GDM1 (cell line): ENCODE data around the gene TRIM45.
"Not testable (repeated sequence)": the region's sequence is repeated elsewhere in the genome, so short reads cannot be mapped to it uniquely, and the experiment has no call there.

Experiments used
- DNase-seq: peaks from one replicate; lab custom pipeline; 2025; lab: John Stamatoyannopoulos, UW

Gene TRIM45

DNA sequence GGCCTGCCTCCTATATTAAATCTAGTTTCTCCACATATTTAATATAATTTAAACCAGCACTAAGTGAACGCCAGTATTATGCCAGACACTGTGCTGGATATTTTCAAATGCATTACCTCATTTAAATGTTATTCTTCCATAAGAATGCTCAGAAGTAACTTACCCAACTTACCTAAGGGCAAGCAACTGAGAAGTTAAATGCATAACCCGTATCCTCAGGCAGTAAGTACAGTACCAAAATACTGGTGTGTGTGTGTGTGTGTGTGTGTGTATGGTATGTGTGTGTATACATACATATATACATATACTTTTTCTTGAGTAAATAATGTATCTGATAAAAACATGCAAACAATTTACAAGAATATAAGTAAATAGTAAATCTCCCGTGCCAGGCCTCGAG is 9.0 kb upstream of the TRIM45 start:
- DNase-seq, result no peak

DNA sequence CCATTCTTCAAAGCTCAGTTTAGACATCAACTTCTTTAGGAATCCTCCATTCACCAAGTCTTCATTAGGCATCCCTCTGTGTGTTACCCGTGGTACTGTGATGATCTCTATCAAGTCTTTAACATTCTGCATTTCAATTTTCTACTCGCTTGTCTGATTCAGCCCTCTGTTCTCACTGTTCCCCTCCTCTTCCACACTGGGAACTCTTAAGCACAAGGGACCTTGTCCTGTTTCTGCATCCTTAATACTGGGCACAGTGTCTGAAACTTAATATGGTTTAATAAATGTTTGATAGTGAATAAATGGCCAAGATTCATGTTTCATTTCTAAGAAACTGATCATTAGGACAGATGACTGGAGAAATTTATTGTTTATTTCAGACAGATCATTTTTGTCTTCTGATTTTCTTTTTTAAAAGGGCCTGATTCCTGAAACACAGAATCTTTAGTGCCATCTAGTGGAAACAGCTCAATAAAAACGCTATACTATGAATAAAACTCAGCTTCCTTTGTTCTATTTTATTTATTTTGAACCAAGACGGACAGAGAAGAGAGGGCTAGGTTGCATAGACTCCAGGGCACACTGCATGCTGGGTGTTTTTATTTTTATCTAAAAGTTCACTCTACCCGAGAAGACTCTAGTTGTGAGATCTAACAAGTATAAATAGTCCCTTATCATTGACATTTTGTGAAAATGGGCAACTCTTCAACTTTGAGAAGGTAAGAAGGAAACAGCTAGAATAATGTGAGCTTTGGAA is 7.0 kb upstream of the TRIM45 start:
- DNase-seq, result no peak

DNA sequence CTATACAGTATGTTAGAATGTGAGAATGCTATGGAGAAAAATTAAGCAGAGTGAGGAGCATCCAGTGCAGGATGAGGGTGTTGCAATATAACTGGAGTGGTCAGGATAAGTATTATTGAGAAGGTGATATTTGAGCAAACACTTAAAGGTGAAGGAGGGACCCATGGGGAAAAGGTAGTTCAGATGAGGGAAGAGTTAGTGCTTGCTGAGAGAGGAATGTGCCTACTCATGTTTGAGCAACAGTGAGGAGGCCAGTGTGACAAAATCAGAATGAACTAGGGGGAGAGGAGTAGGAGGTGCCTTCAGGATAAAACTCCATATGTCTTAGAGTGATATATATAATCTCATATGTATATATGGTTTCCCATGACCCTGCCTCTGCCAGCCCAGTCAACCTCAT is 6.2 kb upstream of the TRIM45 start:
- no peak for DNase-seq

DNA sequence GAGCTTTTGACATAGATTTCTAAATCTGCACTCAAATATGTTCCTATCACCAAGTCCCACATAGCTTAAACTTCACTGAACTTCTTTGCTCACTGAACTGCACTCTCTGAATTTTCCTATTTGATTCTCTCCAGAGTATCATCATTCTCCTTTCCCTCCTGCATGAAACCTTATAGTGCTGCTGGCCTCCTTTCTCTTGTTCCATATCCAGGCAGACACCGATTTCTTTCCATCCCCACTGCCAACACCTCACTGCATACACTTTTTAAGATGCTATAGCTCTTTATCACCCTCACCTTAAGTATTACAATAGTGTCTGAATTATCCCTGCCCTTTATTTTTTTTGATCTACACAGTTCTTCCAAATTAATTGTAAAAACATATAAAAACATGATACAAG is 3.1 kb upstream of the TRIM45 start:
- no peak for DNase-seq

DNA sequence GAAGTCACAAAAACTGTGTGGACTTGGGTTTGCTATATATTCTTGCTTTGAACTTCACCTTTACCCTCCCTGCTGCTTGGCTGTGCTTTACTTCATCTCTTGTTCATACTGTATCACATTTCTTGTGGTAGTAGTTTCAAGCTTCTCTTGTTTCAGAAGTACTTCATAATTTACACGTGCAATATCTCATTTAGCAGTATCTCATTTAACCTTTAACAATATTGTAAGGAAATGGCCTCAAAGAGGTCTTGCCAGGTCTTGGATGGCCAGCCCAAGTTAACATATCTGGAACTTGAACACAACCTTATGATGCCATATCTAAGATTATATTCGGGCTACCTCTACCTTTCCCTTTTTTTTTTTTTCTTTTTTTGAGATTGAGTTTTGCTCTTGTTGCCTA is 1.7 kb upstream of the TRIM45 start:
- no peak for DNase-seq

DNA sequence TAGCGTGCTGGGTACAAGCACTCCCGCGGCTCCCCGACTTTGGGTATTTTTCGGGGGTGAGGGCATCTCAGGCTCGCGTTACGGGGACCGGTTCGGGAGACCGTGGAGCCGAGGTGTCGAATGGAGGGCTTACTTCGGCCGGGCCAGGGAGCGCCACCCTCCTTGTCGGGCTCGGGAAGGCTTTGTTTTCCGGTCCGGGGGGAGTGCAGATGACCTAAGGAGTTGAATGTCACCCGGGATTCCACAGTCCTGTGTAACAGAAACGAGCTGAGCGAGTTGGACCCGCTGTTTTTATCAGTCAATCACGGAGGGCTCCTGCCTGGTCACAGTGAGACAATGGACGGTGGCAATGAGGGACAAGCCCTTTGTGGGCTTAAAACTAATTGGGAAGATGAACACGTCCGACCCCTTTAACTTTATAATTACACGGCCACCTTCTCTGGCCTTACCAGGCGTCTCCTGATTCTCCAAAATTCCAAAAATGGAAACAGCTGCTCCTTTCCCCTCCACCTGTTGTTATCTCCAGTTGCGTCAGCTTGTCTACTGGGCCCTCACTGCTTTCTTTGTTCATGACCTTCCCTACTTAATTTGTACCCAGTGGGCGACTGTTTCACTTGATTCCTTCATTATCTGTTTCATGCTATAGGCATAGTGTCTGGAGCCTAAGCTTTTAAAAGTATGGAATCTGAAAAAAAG is 929 bp upstream of the TRIM45 start:
- no peak for DNase-seq

DNA sequence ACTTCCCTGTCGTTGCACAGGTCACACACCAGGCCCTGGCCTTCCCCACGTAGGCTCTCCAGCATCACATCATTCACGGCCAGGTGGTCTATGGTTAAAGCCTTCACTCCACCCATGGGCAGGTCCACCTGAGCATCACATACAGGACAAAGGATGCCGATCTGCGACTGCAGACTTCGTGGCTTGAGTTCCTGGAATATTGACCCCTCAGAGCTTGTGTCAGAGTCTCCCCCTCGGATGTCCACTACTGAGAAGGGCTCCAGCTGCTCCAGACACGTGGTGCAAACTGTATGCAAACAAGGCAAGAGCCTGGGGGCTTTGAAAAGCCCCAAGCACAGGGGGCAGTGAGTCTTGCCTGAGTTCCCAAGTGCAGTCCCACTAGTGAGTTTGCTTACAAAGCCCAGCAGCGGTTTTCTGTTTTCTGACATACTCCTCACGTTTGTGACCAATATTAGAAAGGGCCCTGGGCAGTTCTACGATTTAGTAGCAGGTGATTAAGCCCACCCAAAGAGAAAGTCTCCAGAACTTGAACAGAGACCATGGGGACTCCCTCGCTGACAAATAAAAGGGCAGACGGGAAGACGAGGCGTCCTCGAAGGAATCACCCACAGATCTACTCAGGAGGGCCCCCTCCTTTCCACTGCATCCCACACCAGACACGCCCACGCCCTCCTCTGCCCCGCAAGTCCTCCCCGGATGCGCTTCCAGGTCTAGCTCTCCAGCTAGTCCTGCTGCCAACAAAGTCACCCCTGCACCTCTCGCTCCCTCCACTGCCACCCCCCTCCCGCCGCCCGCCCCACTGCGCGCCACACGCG is 568 bp downstream of the TRIM45 start:
- DNase-seq, result no peak

DNA sequence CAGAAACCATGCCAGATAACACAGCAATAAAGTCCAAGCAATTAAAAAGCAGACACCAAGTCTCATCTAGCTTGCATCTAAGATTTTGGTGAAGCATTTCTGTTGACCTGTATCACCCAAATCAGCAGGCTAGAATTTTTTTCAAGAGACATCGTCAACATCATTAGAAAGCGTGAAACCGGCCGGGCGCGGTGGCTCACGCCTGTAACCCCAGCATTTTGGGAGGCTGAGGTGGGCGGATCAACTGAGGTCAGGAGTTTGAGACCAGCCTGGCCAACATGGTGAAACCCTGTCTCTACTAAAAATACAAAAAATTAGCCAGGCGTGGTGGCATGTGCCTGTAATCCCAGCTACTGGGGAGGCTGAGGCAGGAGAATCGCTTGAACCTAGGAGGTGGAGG is 2.4 kb downstream of the TRIM45 start:
- DNase-seq, result not testable (repeated sequence)

DNA sequence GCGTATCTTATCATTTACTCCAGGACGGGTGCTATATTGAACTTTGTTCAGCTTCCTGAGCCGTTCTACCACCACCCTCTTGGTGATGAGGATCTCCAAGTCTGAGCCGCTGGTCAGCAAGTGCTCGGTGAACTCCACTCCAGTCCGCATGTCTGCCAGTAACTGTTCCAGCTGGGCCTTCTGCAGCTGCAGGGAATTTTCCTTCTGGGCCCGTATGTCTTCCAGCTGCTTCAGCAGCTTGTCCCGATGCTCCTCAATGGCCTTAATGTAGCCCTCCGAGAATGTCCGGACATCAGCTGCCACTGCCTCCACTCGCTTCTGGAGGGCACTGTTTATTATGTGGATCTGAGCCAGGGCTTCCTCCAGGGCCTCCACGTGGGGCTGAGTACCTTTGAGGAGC is 3.4 kb downstream of the TRIM45 start:
- DNase-seq, result no peak

DNA sequence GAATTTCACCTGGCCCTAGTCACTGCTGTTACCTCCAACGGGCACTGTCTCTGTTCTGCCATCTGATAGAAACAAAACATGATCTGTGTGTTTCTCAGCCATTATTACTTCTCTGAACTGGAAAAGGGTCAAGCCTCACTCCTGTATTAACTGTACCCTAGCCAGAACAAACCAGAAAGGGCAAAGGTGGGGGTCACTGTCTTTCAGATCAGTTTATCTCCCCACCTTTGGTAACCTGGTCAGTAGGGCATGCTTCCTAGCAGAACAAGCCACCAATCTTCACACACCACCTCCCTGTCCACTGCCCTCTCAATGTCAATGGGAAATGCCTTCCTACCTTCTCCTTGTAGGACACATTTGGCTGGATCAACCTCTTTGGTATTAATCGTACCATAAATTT is 3.9 kb downstream of the TRIM45 start:
- no peak for DNase-seq

DNA sequence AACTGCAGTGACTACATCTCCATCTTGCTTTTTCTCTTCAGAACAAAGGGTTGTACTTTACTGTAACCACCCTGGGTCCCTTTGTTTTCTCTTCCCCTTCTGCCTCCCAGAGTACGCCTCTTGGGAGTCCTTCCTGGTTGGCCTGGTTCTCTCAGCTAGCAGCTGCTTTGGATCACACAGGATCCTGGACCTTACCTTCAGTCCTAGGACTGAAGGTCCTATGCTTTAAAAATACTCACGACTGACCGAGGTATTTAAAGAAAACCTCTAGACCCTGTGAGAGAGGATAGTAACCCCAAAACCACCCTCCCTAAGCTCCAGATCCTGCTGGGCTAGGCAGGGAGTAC is 4.8 kb downstream of the TRIM45 start:
- DNase-seq, result no peak

DNA sequence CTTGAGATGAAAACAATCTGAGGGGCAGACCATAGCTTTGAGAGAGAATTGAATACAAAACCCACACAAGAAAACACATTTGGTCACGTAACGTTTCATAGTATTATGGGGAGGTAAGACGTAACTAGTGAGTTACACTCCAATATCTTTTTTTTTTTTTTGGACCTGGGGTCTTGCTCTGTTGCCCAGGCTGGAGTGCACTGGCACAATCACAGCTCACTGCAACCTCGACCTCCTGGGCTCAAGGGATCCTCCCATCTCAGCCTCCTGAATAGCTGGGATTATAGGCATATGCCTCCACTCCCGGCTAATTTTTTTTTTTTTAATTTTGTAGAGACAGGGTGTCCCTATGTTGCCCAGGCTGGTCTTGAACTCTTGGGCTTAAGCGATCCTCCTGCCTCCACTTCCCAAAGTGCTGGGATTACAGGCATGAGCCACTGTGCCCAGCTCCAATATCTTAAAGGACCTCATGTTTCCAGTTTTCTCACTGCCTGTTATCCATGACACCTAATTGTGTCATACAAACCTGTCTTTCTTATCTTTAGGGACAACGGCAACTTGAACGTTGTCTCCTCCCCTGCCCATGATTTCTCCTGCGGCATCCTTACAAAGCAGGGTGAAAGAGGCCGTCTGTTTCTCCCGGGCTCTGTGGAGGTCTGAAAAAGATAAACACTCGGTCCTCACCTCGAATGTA is 5.3 kb downstream of the TRIM45 start:
- DNase-seq, result no peak

DNA sequence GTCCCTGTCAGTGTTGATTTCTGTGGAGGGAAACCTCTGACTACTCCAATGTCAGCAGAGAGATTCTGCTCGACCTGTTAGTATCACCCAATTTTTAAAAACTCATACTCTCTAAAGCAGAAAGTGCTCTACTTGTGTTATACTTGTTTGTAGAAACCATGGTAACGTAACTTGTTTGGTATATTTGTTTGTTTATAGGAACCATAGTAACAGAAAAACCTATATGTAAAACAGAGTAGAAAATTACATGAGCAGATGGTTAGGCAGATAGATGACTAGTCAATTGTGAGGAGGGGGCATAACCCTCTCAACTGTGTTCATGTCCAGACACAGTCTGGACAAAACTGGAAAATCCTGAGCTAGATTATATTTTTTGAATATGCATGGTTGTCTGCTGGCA is 6.7 kb downstream of the TRIM45 start:
- DNase-seq, result no peak

DNA sequence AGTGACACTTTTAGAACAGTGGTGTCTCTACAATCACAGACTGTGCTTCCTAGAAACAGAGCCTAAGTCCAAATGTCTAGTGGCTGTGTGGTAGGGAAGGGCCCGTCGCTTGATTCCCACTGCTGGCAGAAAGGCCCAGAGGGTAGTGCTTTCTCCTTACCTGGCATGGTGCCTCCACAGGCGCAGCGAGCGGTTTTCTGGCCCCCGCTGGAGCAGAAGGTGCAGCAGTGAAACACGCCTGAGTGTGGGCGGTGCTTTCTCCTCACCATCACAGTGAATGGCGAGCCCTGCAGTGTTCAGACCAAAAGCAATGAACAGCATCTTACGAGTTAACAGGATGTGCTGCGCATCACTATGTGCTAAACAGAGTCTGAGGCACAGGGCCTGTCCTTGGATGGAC is 8.3 kb downstream of the TRIM45 start:
- no peak for DNase-seq

DNA sequence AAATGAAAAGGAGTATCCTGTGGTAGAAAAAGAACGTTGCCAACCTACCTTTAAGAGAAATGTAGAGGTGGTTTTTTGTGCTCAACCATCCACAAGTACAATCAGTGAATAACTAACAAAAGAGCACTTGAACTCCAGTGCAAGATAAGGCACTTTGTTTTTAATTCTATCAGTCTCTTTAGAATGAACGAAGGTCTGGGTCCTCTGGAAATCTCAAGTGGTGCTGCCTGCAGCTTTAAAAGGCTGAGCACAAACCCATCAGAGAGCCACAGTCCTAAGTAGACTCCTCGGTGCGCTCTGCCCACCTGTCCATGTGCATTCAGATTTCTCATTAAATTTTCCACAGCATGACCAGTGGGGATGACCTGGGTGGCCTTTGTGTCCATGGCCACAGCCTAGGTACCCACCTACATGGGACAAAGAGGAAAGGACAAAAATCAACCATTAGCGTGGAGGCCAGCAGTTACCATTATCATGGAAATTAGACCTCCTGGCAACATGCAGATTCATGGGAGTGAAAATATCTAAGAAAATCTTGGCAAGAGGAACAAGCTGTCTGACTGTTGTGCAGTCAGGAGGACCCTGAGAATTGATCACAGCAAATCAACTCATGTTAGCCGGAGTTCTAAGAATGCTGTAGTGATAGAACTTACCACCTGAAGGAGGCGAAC is 9.4 kb downstream of the TRIM45 start:
- no peak for DNase-seq

DNA sequence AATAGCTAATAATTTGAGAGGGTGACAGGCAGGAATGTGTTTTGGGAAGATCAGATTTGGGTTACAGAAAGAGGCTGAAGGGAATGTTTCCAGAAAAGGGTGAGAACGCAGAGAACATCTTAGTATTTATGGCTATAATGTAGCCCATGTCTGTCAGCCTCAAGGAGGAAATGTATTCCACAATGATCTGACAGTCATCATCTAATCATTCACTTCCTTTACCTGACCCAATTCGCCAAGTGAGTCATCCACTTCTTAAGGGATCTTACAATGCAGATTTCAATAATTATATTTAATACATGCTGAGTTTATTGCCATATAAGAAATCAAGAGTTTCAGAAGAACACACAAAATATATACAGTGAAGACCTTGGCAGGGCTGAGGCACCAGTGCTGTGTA is 10.8 kb downstream of the TRIM45 start:
- no peak for DNase-seq

DNA sequence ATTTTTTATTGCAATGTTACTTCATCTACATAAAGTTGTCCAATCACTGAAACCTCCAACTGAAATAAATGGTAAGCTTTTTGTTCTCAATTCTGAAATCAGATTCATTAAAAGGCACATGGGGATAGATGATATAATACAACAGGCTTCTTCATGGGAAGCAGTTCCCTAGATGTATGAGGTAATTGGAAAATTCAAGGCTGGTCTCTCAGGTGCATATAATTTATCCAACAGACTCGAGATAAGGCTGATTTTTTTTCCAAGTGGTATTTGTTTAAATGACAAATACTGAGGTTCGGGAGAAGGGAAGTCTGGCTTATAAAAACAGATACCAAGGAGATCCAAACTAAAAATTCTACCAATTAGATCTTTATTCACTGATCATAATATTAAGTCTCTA is 14.2 kb downstream of the TRIM45 start:
- no peak for DNase-seq

DNA sequence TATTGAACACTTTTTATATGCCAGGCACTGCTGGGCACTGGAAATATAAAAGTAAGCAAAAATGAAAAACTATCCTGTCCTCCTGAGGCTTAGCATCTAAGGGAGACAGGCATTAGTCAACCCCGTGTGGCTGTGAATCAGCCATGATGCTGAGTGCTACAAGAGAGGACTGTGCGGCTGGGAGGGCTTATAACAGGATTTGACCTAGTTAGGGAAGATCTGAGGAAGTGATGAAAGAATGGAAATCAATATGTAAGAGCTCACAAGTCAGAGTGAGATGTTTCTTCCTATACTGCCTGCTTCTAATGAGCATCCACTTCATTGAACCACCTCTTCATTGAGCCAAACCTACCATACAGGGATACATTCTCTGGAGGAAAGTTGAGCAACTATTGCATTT is 15.1 kb downstream of the TRIM45 start:
- no peak for DNase-seq

DNA sequence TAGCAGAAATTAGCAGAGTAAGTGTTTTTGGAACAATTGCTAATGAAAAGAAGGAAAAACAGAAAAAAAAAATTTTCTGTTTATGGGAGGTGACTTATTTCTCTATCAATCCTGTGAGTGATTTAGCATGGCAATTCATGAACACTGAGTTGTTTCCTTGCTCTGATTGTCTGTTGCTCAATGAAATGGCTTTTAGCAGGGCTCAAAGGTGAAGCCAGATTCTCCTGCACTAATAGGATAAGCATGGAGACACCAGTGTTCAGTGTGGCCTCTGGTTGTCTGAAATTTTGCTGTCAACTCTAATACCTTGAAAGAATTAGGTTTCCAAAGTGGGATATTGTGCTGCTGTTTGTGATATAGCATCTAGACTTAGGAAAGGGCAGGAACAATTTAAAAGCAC is 15.8 kb downstream of the TRIM45 start:
- DNase-seq, result no peak

DNA sequence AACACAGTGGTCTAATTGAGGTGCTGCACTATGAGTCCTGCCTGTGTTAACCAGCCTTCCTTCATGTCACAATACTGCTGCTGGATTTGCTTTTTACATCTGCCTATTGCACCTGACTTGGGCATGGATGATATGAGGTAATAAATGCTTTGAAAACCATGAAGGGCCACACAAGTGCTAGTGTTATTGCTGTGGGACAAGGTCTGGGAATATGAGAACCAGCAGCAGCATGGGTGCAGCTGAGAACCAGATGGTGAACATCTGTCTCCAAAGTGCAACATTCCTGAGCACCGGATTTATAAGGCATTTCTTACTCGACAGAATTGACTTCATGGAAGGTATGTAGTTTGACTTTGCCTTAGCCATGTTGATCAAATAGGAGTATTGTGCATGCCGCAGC is 16.6 kb downstream of the TRIM45 start:
- no peak for DNase-seq

DNA sequence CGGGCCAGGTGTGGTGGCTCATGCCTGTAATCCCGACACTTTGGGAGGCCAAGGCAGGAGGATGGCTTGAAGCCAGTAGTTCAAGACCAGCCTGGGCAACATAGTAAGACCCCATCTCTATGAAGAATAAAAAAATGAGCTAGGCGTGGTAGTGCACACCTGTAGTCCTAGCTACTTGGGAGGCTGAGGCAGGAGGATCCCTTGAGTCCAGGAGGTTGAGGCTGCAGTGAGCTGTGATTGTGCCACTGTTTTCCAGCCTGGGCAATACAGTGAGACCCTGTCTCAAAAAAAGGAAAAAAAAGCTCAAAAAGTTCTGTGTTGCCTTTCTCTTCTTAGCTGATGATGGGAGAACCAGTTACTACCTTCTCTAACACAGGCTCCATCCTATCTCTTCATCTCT is 19.7 kb downstream of the TRIM45 start:
- not testable (repeated sequence) for DNase-seq

DNA sequence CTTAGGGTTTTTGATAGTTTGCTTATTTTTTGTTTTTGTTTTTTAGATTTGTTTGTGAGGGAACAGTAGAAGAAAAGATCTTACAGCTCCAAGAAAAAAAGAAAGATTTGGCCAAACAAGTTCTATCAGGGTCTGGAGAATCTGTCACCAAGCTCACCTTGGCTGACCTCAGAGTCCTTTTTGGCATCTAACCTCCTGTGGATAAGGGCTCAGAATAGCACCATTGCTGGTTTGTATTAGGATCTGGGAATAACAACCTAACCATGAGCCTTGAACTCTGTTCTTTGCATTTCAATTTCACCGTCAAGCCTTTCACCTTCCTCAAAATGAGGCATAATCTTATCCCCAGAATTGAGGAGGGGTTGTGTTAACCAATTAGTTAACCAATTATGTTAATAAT is 20.2 kb downstream of the TRIM45 start:
- DNase-seq, result no peak
